HepG2 (cell line): ENCODE data around the gene HELZ. TPM values are rescaled to one million over a fixed set of nuclear protein-coding genes. Genes with fewer than 3 reads are reported as not detected.

Experiments
- ATAC-seq: fragments of 200-7000 bp; cut with Tn5 transposase; 3 replicates; pipeline ENCODE4 v1.9.1; 2020; ENCODE audit warnings: mild to moderate bottlenecking, moderate library complexity
- BruUV-seq: library from RNA; stranded (reverse); fragments of 400-500 nt; replicated peaks from 2 replicates; lab custom pipeline; 2021; lab: Mats Ljungman, UMichigan
- CTCF ChIA-PET: fragments of 300-600 bp; formaldehyde crosslinking; extraction: SDS; loops from one replicate; lab custom pipeline; 2021; ENCODE audit warnings: low total read pairs, inconsistent platforms, low intra/inter-chr PET ratio; lab: Yijun Ruan, JAX
- POLR2A ChIA-PET: fragments of 350-600 bp; sonication (Branson Sonifier 250); formaldehyde crosslinking; loops from one replicate; lab custom pipeline; 2020; ENCODE audit warnings: antibody characterized with exemption, inconsistent platforms; lab: Yijun Ruan, JAX
- DNase-seq: peaks from one replicate; pipeline ENCODE4 v3.0.0-alpha.2; 2015; ENCODE audit warnings: low spot score
- FAIRE-seq: peaks from 3 replicates; lab custom pipeline; 2011; peaks lifted over from hg19 to GRCh38; lab: Jason Lieb, UNC
- H2AFZ ChIP-seq: one replicate; pipeline ENCODE4 v1.6.1; 2011; ENCODE audit warnings: low read length, inconsistent platforms
- H3K27ac ChIP-seq: fragments of 300-600 bp; 3 replicates; pipeline ENCODE4 v1.8.0; 2011; ENCODE audit warnings: mixed run types, mild to moderate bottlenecking, mixed read lengths, low read length, inconsistent platforms; ENCODE audit not compliant: insufficient read depth; ENCODE audit errors: extremely low read length
- H3K27me3 ChIP-seq, 2 experiments: fragments of 200-600 bp in 1 of 2; 2 replicates in 1 of 2; 3 replicates in 1 of 2; pipeline versions ENCODE4 v1.6.0 to v1.8.0; 2011; ENCODE audit warnings: low read length in 2 of 2, mild to moderate bottlenecking in 2 of 2, moderate library complexity in 2 of 2, inconsistent platforms in 1 of 2; ENCODE audit not compliant: insufficient read depth in 2 of 2, control insufficient read depth in 1 of 2
- H3K36me3 ChIP-seq, 2 experiments: fragments of 200-600 bp in 1 of 2; replicated peaks in 1 of 2; 2 replicates in 1 of 2; 3 replicates in 1 of 2; pipeline versions ENCODE4 v1.5.1 to v1.8.0; 2011; ENCODE audit warnings: low read length in 2 of 2, inconsistent platforms in 1 of 2; ENCODE audit not compliant: insufficient read depth in 2 of 2, control insufficient read depth in 1 of 2
- H3K4me1 ChIP-seq: 2 replicates; pipeline ENCODE4 v1.5.1; 2012; ENCODE audit warnings: low read length, inconsistent platforms; ENCODE audit not compliant: insufficient read depth
- H3K4me2 ChIP-seq: 2 replicates; pipeline ENCODE4 v1.6.0; 2011; ENCODE audit warnings: low read depth, low read length, inconsistent platforms
- H3K4me3 ChIP-seq, 3 experiments: fragments of 200-600 bp in 1 of 3; sonication (generic), shearing (Covaris generic) in 1 of 3; replicated peaks in 1 of 3; 2 replicates each; pipeline ENCODE4 v1.5.1; 2011 to 2016; ENCODE audit warnings: low read length in 3 of 3, inconsistent platforms in 2 of 3, low read depth in 2 of 3, mild to moderate bottlenecking in 2 of 3, control low read depth in 1 of 3, mixed read lengths in 1 of 3; ENCODE audit not compliant: insufficient read depth in 1 of 3
- H3K79me2 ChIP-seq: one replicate; pipeline ENCODE4 v1.6.1; 2011; ENCODE audit warnings: low read length, inconsistent platforms; ENCODE audit not compliant: insufficient read depth
- H3K9ac ChIP-seq: 2 replicates; pipeline ENCODE4 v1.6.0; 2011; ENCODE audit warnings: mild to moderate bottlenecking, low read depth, low read length, inconsistent platforms; ENCODE audit not compliant: insufficient read depth
- H3K9me3 ChIP-seq: 2 replicates; pipeline ENCODE4 v1.5.1; 2012; ENCODE audit warnings: mild to moderate bottlenecking, low read length
- H4K20me1 ChIP-seq: 2 replicates; pipeline ENCODE4 v1.6.0; 2011; ENCODE audit warnings: inconsistent platforms, mild to moderate bottlenecking, low read length, moderate library complexity; ENCODE audit not compliant: insufficient read depth
- ARID3A ChIP-seq: IDR thresholded peaks from 2 replicates; pipeline ENCODE4 v1.6.1; 2012; ENCODE audit warnings: low read depth, low read length, improper control_type of control experiment
- CREBL2 ChIP-seq: sonication (generic); formaldehyde crosslinking; IDR thresholded peaks from 2 replicates; pipeline ENCODE4 v1.8.1; 2023; ENCODE audit warnings: missing genetic modification reagents, mild to moderate bottlenecking, borderline replicate concordance
- DBP ChIP-seq: sonication (generic); formaldehyde crosslinking; IDR thresholded peaks from 2 replicates; pipeline ENCODE4 v1.4.0; 2020; ENCODE audit warnings: missing genetic modification reagents; ENCODE audit errors: not compliant biosample characterization
- GLMP ChIP-seq: sonication (generic); formaldehyde crosslinking; IDR thresholded peaks from 2 replicates; pipeline ENCODE4 v1.9.0; 2021; ENCODE audit warnings: missing genetic modification reagents, mild to moderate bottlenecking, borderline replicate concordance
- HNRNPH1 ChIP-seq: fragments of 200-400 bp; formaldehyde crosslinking; optimal IDR thresholded peaks from 2 replicates; pipeline ENCODE3; 2017; ENCODE audit warnings: mild to moderate bottlenecking, low read depth, low read length
- IRF1 ChIP-seq: sonication (generic); formaldehyde crosslinking; IDR thresholded peaks from 2 replicates; pipeline ENCODE4 v1.4.0; 2020; ENCODE audit warnings: low read depth, mild to moderate bottlenecking, missing genetic modification reagents
- LRRFIP1 ChIP-seq: sonication (generic); formaldehyde crosslinking; conservative IDR thresholded peaks from 2 replicates; pipeline ENCODE4 v1.4.0; 2020; ENCODE audit warnings: missing genetic modification reagents
- MED8 ChIP-seq: sonication (generic); formaldehyde crosslinking; IDR thresholded peaks from 2 replicates; pipeline ENCODE4 v1.8.1; 2023; ENCODE audit warnings: mild to moderate bottlenecking, missing genetic modification reagents; ENCODE audit not compliant: insufficient replicate concordance
- PPARG ChIP-seq: conservative IDR thresholded peaks from 2 replicates; pipeline ENCODE4 v1.6.1; 2016; ENCODE audit warnings: missing biosample characterization, missing genetic modification reagents
- RCOR2 ChIP-seq: IDR thresholded peaks from 2 replicates; pipeline ENCODE4 v1.6.1; 2016; ENCODE audit warnings: missing biosample characterization, missing genetic modification reagents
- SAP130 ChIP-seq: IDR thresholded peaks from 2 replicates; pipeline ENCODE4 v1.6.1; 2016; ENCODE audit warnings: low read depth
- SIN3B ChIP-seq: fragments of 150-350 bp; IDR thresholded peaks from 2 replicates; pipeline ENCODE4 v1.6.1; 2014; ENCODE audit warnings: low read length
- ZFYVE20 ChIP-seq: sonication (generic); formaldehyde crosslinking; IDR thresholded peaks from 2 replicates; pipeline ENCODE4 v1.8.0; 2023; ENCODE audit warnings: low read depth, mild to moderate bottlenecking, moderate library complexity, missing genetic modification reagents, borderline replicate concordance
- ZKSCAN1 ChIP-seq: fragments of 150-350 bp; IDR thresholded peaks from 2 replicates; pipeline ENCODE4 v1.6.1; 2014; ENCODE audit warnings: low read length
- ZNF605 ChIP-seq: sonication (generic); formaldehyde crosslinking; IDR thresholded peaks from 2 replicates; pipeline ENCODE4 v1.8.0; 2022; ENCODE audit warnings: mild to moderate bottlenecking, missing genetic modification reagents
- ZNF652 ChIP-seq: IDR thresholded peaks from 2 replicates; pipeline ENCODE4 v1.6.1; 2016; ENCODE audit warnings: low read depth, borderline replicate concordance
- ZNF781 ChIP-seq: sonication (generic); formaldehyde crosslinking; IDR thresholded peaks from 2 replicates; pipeline ENCODE4 v1.5.1; 2020; ENCODE audit warnings: borderline replicate concordance, mild to moderate bottlenecking, missing genetic modification reagents; ENCODE audit errors: not compliant biosample characterization
- WGBS: methylation state at CpG from one replicate; pipeline ENCODE4 v1.1.6; 2017; ENCODE audit warnings: low lambda C conversion rate; 5-methylcytosine and 5-hydroxymethylcytosine counted together
- in situ Hi-C: cut with HindIII; loops from 2 replicates; pipeline ENCODE4 v1.10.0; 2017; ENCODE audit warnings: low pct_unique_long_range_greater_than_20kb; ENCODE audit not compliant: extremely low pct_ligation_motif_present
- intact Hi-C: fragments of 100-400 bp; cut with micrococcal nuclease; formaldehyde crosslinking; loops from one replicate; pipeline ENCODE4 v1.10.0; 2022; ENCODE audit not compliant: unreplicated experiment
- polyA plus RNA-seq, 8 experiments: library from polyadenylated mRNA; depleted of rRNA in 3 of 8; stranded (reverse) in 7 of 8; unstranded in 1 of 8; fragments of >200 nt; fragmentation: Illumina TruSeq in 4 of 8; extraction: Trizol in 4 of 8; gene quantifications; 2 replicates each; pipeline versions ENCODE4 v1.2.1 to v1.2.3, GENCODE V29; 2011 to 2016; ENCODE audit warnings: low read depth in 4 of 8, missing spikeins in 1 of 8, mixed read lengths in 1 of 8; ENCODE audit not compliant: insufficient read depth in 1 of 8
- total RNA-seq, 5 experiments: library from RNA; depleted of rRNA; stranded (reverse); fragments of >200 nt; fragmentation: Illumina TruSeq; extraction: Trizol; gene quantifications; 2 replicates each; pipeline ENCODE4 v1.2.3, GENCODE V29; 2016; ENCODE audit warnings: low read depth in 1 of 5

The HELZ gene
- total and polyA plus RNA-seq, 2 of the 13 experiments (the other 11 are each of a cell fraction or from before 2014, with no cell fraction given): 35.3 to 52.4 TPM

GRCh38 chr17:67032985-67033384 lies 212.0 kb downstream of the HELZ start:
- intact Hi-C loops (loop anchor here (1.0 kb wide), 1 partner anchor 18 kb away; no protein-coding TSS in a partner anchor), in situ Hi-C loops (no loop called here)
- POLR2A ChIA-PET: no interaction called here
- Histone ChIP-seq H3K4me2 (no peak overlapping the region), H3K4me3 (no peak overlapping the region), H2AFZ (no peak overlapping the region), H4K20me1 (no peaks in the 10 kb centered on the region), H3K27ac (no peak overlapping the region), H3K36me3 (no peaks in the 10 kb centered on the region), H3K9ac (no peak overlapping the region), H3K27me3 (peaks cover 10 to 39% of the 10 kb centered on the region in 2 experiments; a peak in 3 of 5 replicates), H3K4me1 (no peaks in the 10 kb centered on the region), H3K79me2 (no peaks in the 10 kb centered on the region), H3K9me3 (no peaks in the 10 kb centered on the region)
- no peak for ATAC-seq
- CTCF ChIA-PET: no interaction called here
- WGBS: 20% methylated on average over 11 of the region's 13 CpGs
- FAIRE-seq: no peak
- BruUV-seq: no TSS peak
- DNase-seq: no peak
- TF ChIP-seq ZKSCAN1: no peak
- TF ChIP-seq ZNF781 (CRISPR knock-in tag): no peak
- TF ChIP-seq ZNF652 (CRISPR knock-in tag): no peak
- no peak for TF ChIP-seq RCOR2 (CRISPR knock-in tag)
- TF ChIP-seq HNRNPH1: no peak
- no peak for TF ChIP-seq CREBL2 (CRISPR knock-in tag)
- TF ChIP-seq SIN3B: no peak
- no peak for TF ChIP-seq ZNF605 (CRISPR knock-in tag)
- TF ChIP-seq IRF1: no peak
- TF ChIP-seq SAP130 (CRISPR knock-in tag): no peak
- no peak for TF ChIP-seq LRRFIP1 (CRISPR knock-in tag)
- no peak for TF ChIP-seq ZFYVE20 (CRISPR knock-in tag)
- no peak for TF ChIP-seq ARID3A
- TF ChIP-seq PPARG (CRISPR knock-in tag): no peak
- TF ChIP-seq DBP (CRISPR knock-in tag): no peak
- no peak for TF ChIP-seq GLMP (CRISPR knock-in tag)
- TF ChIP-seq MED8 (CRISPR knock-in tag): no peak
